IMR-90 (cell line): ENCODE measurements around the gene PDC. TPM values are rescaled to one million over a fixed set of nuclear protein-coding genes. Genes with fewer than 3 reads are reported as not detected.

Source experiments
- ATAC-seq: fragments of 200-7000 bp; cut with Tn5 transposase; 2 replicates; pipeline ENCODE4 v1.9.1; 2020; ENCODE audit warnings: low read depth, mild to moderate bottlenecking, moderate library complexity
- BruUV-seq: library from RNA; stranded (reverse); fragments of 400-500 nt; replicated peaks from 2 replicates; lab custom pipeline; 2021; lab: Mats Ljungman, UMichigan
- CTCF ChIA-PET: fragments of 300-600 bp; formaldehyde crosslinking; extraction: SDS; loops from one replicate; lab custom pipeline; 2021; ENCODE audit warnings: antibody characterized with exemption; lab: Yijun Ruan, JAX
- POLR2A ChIA-PET: fragments of 300-600 bp; sonication (Branson Sonifier 250); formaldehyde crosslinking; loops from one replicate; lab custom pipeline; 2022; ENCODE audit warnings: antibody characterized with exemption; ENCODE audit not compliant: unreplicated experiment; lab: Charles Lee
- DNase-seq: peaks from one replicate; pipeline ENCODE4 v3.0.0; 2013
- H2AFZ ChIP-seq: replicated peaks from 2 replicates; pipeline ENCODE3; 2013; ENCODE audit warnings: low read length, mild to moderate bottlenecking; ENCODE audit not compliant: poor library complexity
- H2AK5ac ChIP-seq: 2 replicates; pipeline ENCODE4 v1.6.1; 2013; ENCODE audit warnings: low read depth, low read length, inconsistent platforms
- H2AK9ac ChIP-seq: replicated peaks from 2 replicates; pipeline ENCODE3; 2013; ENCODE audit warnings: mild to moderate bottlenecking, low read depth, low read length, moderate library complexity; ENCODE audit not compliant: poor library complexity
- H2BK120ac ChIP-seq: 2 replicates; pipeline ENCODE4 v1.6.1; 2013; ENCODE audit warnings: low read depth, low read length, inconsistent platforms
- H2BK15ac ChIP-seq: 3 replicates; pipeline ENCODE4 v1.6.1; 2013; ENCODE audit warnings: low read depth, low read length, inconsistent platforms
- H2BK20ac ChIP-seq: 2 replicates; pipeline ENCODE4 v1.6.1; 2013; ENCODE audit warnings: low read depth, mild to moderate bottlenecking, inconsistent platforms, low read length, moderate library complexity
- H2BK5ac ChIP-seq: 2 replicates; pipeline ENCODE4 v1.6.1; 2013; ENCODE audit warnings: mild to moderate bottlenecking, low read depth, low read length, inconsistent platforms; ENCODE audit not compliant: poor library complexity, severe bottlenecking
- H3K14ac ChIP-seq: replicated peaks from 2 replicates; pipeline ENCODE4 v1.6.1; 2013; ENCODE audit warnings: low read depth, low read length, inconsistent platforms
- H3K18ac ChIP-seq: 2 replicates; pipeline ENCODE4 v1.6.1; 2013; ENCODE audit warnings: low read depth, low read length, control low read depth
- H3K23ac ChIP-seq: 2 replicates; pipeline ENCODE4 v1.6.1; 2013; ENCODE audit warnings: low read depth, low read length, inconsistent platforms
- H3K27ac ChIP-seq: 2 replicates; pipeline ENCODE4 v1.5.1; 2013; ENCODE audit warnings: mild to moderate bottlenecking, control low read depth, low read length; ENCODE audit not compliant: insufficient read depth
- H3K27me3 ChIP-seq: 2 replicates; pipeline ENCODE4 v1.6.1; 2013; ENCODE audit warnings: low read length; ENCODE audit not compliant: control insufficient read depth, insufficient read depth
- H3K36me3 ChIP-seq: 2 replicates; pipeline ENCODE4 v1.6.1; 2013; ENCODE audit warnings: low read length, mixed read lengths; ENCODE audit not compliant: control insufficient read depth, insufficient read depth
- H3K4ac ChIP-seq: 2 replicates; pipeline ENCODE4 v1.6.1; 2013; ENCODE audit warnings: low read depth, low read length, inconsistent platforms
- H3K4me1 ChIP-seq: 2 replicates; pipeline ENCODE4 v1.6.1; 2013; ENCODE audit warnings: low read length, mixed read lengths; ENCODE audit not compliant: control insufficient read depth, insufficient read depth
- H3K4me2 ChIP-seq: 2 replicates; pipeline ENCODE4 v1.6.1; 2013; ENCODE audit warnings: low read depth, mild to moderate bottlenecking, control low read depth, low read length, moderate library complexity
- H3K4me3 ChIP-seq: 2 replicates; pipeline ENCODE4 v1.5.1; 2013; ENCODE audit warnings: low read depth, mild to moderate bottlenecking, control low read depth, low read length, moderate library complexity; ENCODE audit not compliant: insufficient read depth
- H3K56ac ChIP-seq: 2 replicates; pipeline ENCODE4 v1.6.1; 2013; ENCODE audit warnings: low read length, inconsistent platforms; ENCODE audit not compliant: insufficient read depth; ENCODE audit errors: extremely low read depth
- H3K79me1 ChIP-seq, 2 experiments: 2 replicates each; pipeline ENCODE4 v1.6.1; 2013; ENCODE audit warnings: low read length in 2 of 2, inconsistent platforms in 1 of 2, low read depth in 1 of 2
- H3K9ac ChIP-seq: 2 replicates; pipeline ENCODE4 v1.6.1; 2013; ENCODE audit warnings: low read depth, low read length, control low read depth
- H3K9me1 ChIP-seq: 2 replicates; pipeline ENCODE4 v1.6.1; 2013; ENCODE audit warnings: low read length, inconsistent platforms; ENCODE audit not compliant: insufficient read depth
- H3K9me3 ChIP-seq: 2 replicates; pipeline ENCODE4 v1.6.1; 2013; ENCODE audit warnings: low read length; ENCODE audit not compliant: control insufficient read depth, insufficient read depth
- H4K20me1 ChIP-seq: 2 replicates; pipeline ENCODE4 v1.6.1; 2013; ENCODE audit warnings: low read length, inconsistent platforms; ENCODE audit not compliant: insufficient read depth
- H4K5ac ChIP-seq: 2 replicates; pipeline ENCODE4 v1.6.1; 2013; ENCODE audit warnings: mild to moderate bottlenecking, low read depth, low read length, control low read depth
- H4K8ac ChIP-seq, 2 experiments: 2 replicates each; pipeline ENCODE4 v1.6.1; 2013; ENCODE audit warnings: low read depth in 2 of 2, low read length in 2 of 2, control low read depth in 1 of 2, inconsistent platforms in 1 of 2
- H4K91ac ChIP-seq: 2 replicates; pipeline ENCODE4 v1.6.1; 2013; ENCODE audit warnings: low read depth, low read length, inconsistent platforms; ENCODE audit not compliant: insufficient read depth
- CEBPB ChIP-seq: IDR thresholded peaks from 2 replicates; pipeline ENCODE4 v1.6.1; 2012; ENCODE audit warnings: low read depth, low read length, improper control_type of control experiment
- CHD1 ChIP-seq: IDR thresholded peaks from 2 replicates; pipeline ENCODE4 v1.6.1; 2012; ENCODE audit warnings: low read depth, low read length, improper control_type of control experiment
- ELK1 ChIP-seq: fragments of 150-350 bp; IDR thresholded peaks from 2 replicates; pipeline ENCODE4 v1.6.1; 2016; ENCODE audit warnings: low read depth, mild to moderate bottlenecking, low read length, moderate library complexity, borderline replicate concordance
- MAFK ChIP-seq: IDR thresholded peaks from 2 replicates; pipeline ENCODE4 v1.6.1; 2012; ENCODE audit warnings: low read depth, low read length, improper control_type of control experiment
- MXI1 ChIP-seq: IDR thresholded peaks from 2 replicates; pipeline ENCODE4 v1.6.1; 2012; ENCODE audit warnings: low read depth, mild to moderate bottlenecking, low read length, moderate library complexity, borderline replicate concordance
- NFE2L2 ChIP-seq: fragments of 150-350 bp; IDR thresholded peaks from 2 replicates; pipeline ENCODE4 v1.6.1; 2016; ENCODE audit warnings: low read depth, mild to moderate bottlenecking, low read length
- POLR2A ChIP-seq: IDR thresholded peaks from 2 replicates; pipeline ENCODE4 v1.6.1; 2012; ENCODE audit warnings: mild to moderate bottlenecking, low read depth, low read length
- RCOR1 ChIP-seq: IDR thresholded peaks from 2 replicates; pipeline ENCODE4 v1.6.1; 2012; ENCODE audit warnings: mild to moderate bottlenecking, low read length, improper control_type of control experiment; ENCODE audit not compliant: insufficient replicate concordance
- SMC3 ChIP-seq: fragments of 150-350 bp; IDR thresholded peaks from 2 replicates; pipeline ENCODE4 v1.6.1; 2016; ENCODE audit warnings: low read depth, mild to moderate bottlenecking, antibody characterized with exemption, low read length, moderate library complexity
- USF2 ChIP-seq: fragments of 150-350 bp; IDR thresholded peaks from 2 replicates; pipeline ENCODE4 v1.6.1; 2017; ENCODE audit warnings: mild to moderate bottlenecking, antibody characterized with exemption, low read length, low read depth
- WGBS, 2 experiments: methylation state at CpG; one replicate each; pipeline versions ENCODE4 v1.1.5 to v1.1.7; 2013; ENCODE audit warnings: missing lambda C conversion rate in 2 of 2; ENCODE audit not compliant: insufficient read length in 1 of 2; ENCODE audit errors: extremely low coverage in 2 of 2; 5-methylcytosine and 5-hydroxymethylcytosine counted together
- dilution Hi-C: fragments of 300-500 bp; cut with HindIII; formaldehyde crosslinking; loops from one replicate; pipeline ENCODE4 v1.14.3; 2018; ENCODE audit warnings: low sequenced_read_pairs; ENCODE audit not compliant: unreplicated experiment
- in situ Hi-C: fragments of 300-500 bp; cut with MboI; formaldehyde crosslinking; loops from 3 replicates; pipeline ENCODE4 v1.14.3; 2019; ENCODE audit warnings: low sequenced_read_pairs, inconsistent platforms, mixed read lengths
- intact Hi-C: fragments of 100-400 bp; cut with micrococcal nuclease; formaldehyde crosslinking; loops from 2 replicates; pipeline ENCODE4 v1.10.0; 2022
- polyA plus RNA-seq, 3 experiments: library from polyadenylated mRNA; depleted of rRNA; stranded (reverse); fragments of >200 nt; gene quantifications; 2 replicates each; pipeline ENCODE4 v1.2.3, GENCODE V29; 2012; ENCODE audit warnings: low replicate concordance in 1 of 3
- total RNA-seq: library from RNA; depleted of rRNA; stranded (reverse); fragments of >200 nt; gene quantifications from 2 replicates; pipeline ENCODE4 v1.2.3, GENCODE V29; 2012

Gene PDC
- total and polyA plus RNA-seq, 2 of the 4 experiments (the other 2 are of a cell fraction): not detected

- TF ChIP-seq NFE2L2: no peak
These were observed 21.8 kb upstream of the PDC start (continued) for GRCh38 chr1:186482661-186483255.

GRCh38 chr1:186481303-186481888, 20.5 kb upstream of the PDC start:
- Histone ChIP-seq H2BK5ac (no peak overlapping the region), H3K23ac (no peak overlapping the region), H3K9me1 (peaks cover 4% of the 10 kb centered on the region; the same call in 1 of the 2 replicates), H4K8ac (no peak overlapping the region), H3K9me3 (no peaks in the 10 kb centered on the region), H4K5ac (no peak overlapping the region), H4K20me1 (no peaks in the 10 kb centered on the region), H3K9ac (no peak overlapping the region), H2AK5ac (no peak overlapping the region), H2BK20ac (no peak overlapping the region), H3K56ac (no peak overlapping the region), H3K36me3 (no peaks in the 10 kb centered on the region), H3K27ac (no peak overlapping the region), H3K14ac (no peak overlapping the region), H2BK120ac (no peak overlapping the region), H3K4me1 (peaks cover 3% of the 10 kb centered on the region; the same call in 1 of the 2 replicates), H3K4me3 (no peak overlapping the region), H4K91ac (no peak overlapping the region), H2AFZ (no peak overlapping the region), H3K4ac (no peak overlapping the region), H3K79me1 (no peaks in the 10 kb centered on the region), H3K18ac (no peak overlapping the region), H3K4me2 (no peak overlapping the region), H3K27me3 (no peaks in the 10 kb centered on the region), H2BK15ac (no peak overlapping the region), H2AK9ac (no peak overlapping the region)
- dilution Hi-C loops: no loop called here
- ATAC-seq (no peak), DNase-seq (no peak)
- TF ChIP-seq MAFK (no peak), SMC3 (no peak), RCOR1 (no peak), POLR2A (no peak), CEBPB (no peak), USF2 (no peak), MXI1 (no peak), ELK1 (no peak), CHD1 (no peak)
- CTCF ChIA-PET: interaction anchor here (1.8 kb wide), 1 partner anchor 12 kb away, joined by 5 read pairs; no protein-coding TSS in a partner anchor
- no CpG with 5 or more reads among the region's 2 CpGs for WGBS, 2 experiments
- in situ Hi-C loops: loop anchor here (5.0 kb wide), 2 partner anchors 201 to 506 kb away; partner anchors contain the start of gene PTGS2
- intact Hi-C loops: loop anchor here (5.0 kb wide), 1 partner anchor 326 kb away; no protein-coding TSS in a partner anchor
- BruUV-seq: no TSS peak
- POLR2A ChIA-PET: no interaction called here
